EH (cell line): ENCODE results near the gene C1RL.
A peak's percentile ranks its signal among the peaks of the same experiment; 100 is the strongest.
"Not testable (repeated sequence)": the region's sequence is repeated elsewhere in the genome, so short reads cannot be mapped to it uniquely, and the experiment has no call there.

Source experiments
- DNase-seq: peaks from one replicate; pipeline ENCODE4 v3.0.0-alpha.2; 2015; ENCODE audit warnings: low read depth

The C1RL gene

GRCh38 chr12:7061596-7061995 is 47.4 kb downstream of the C1RL start:
- DNase-seq, result no peak

- peak; percentile 34 for DNase-seq
Observed at GRCh38 chr12:7061138-7061537, 47.9 kb downstream of the C1RL start.

GRCh38 chr12:7060353-7060954 is 48.6 kb downstream of the C1RL start, which contains the start of gene C1S:
C1S (plus strand) TSS chr12:7060718; CDS start chr12:7061913, 1,195 bp downstream.
- DNase-seq, result peak; percentile 99

- DNase-seq, result no peak
Observed at GRCh38 chr12:7059780-7060179, 49.2 kb downstream of the C1RL start.

GRCh38 chr12:7058850-7059395 is 50.1 kb downstream of the C1RL start:
- no peak for DNase-seq

- no peak for DNase-seq
Observed at GRCh38 chr12:7058163-7058845, 50.7 kb downstream of the C1RL start.

GRCh38 chr12:7055736-7056135 is 53.3 kb downstream of the C1RL start:
- DNase-seq, result not testable (repeated sequence)

- no peak for DNase-seq
Observed at GRCh38 chr12:7054925-7055324, 54.1 kb downstream of the C1RL start.

GRCh38 chr12:7049973-7050372 is 59.0 kb downstream of the C1RL start:
- DNase-seq, result not testable (repeated sequence)

GRCh38 chr12:7049445-7049951 is 59.5 kb downstream of the C1RL start:
- DNase-seq, result not testable (repeated sequence)

GRCh38 chr12:7047306-7047705 is 61.7 kb downstream of the C1RL start:
- DNase-seq, result no peak

- no peak for DNase-seq
Observed at GRCh38 chr12:7046383-7047105, 62.5 kb downstream of the C1RL start.

- no peak for DNase-seq
Observed at GRCh38 chr12:7045913-7046312, 63.1 kb downstream of the C1RL start.
